Neural progenitor cell (in vitro differentiated cells): Measurements from ENCODE around the gene KLHDC4.

ENCODE experiments used
- CTCF ChIP-seq: fragments of 200-600 bp; sonication (generic); IDR thresholded peaks from 2 replicates; pipeline ENCODE4 v1.5.1; 2017; ENCODE audit warnings: antibody characterized with exemption, mild to moderate bottlenecking
- EZH2 ChIP-seq: fragments of 200-600 bp; sonication (generic); IDR thresholded peaks from 2 replicates; pipeline ENCODE4 v1.6.1; 2017; ENCODE audit warnings: antibody characterized with exemption, mild to moderate bottlenecking, moderate library complexity
- EZH2phosphoT487 ChIP-seq: fragments of 200-600 bp; sonication (generic); IDR thresholded peaks from 2 replicates; pipeline ENCODE4 v1.6.1; 2017; ENCODE audit warnings: antibody characterized with exemption

GRCh38 chr16:87691686-87692079 is 74.1 kb downstream of the KLHDC4 start:
- no peak for TF ChIP-seq CTCF
- no peak for TF ChIP-seq EZH2
- TF ChIP-seq EZH2phosphoT487, result no peak
